Transverse colon (tissue), 4 donors: ENCODE data around the gene ARAP2.

ENCODE experiments used
- CTCF ChIP-seq, 5 experiments: fragments of 200-600 bp in 3 of 5; fragments of 450-650 bp in 2 of 5; sonication (generic) in 3 of 5; IDR thresholded peaks; 1 replicate in 2 of 5; 2 replicates in 3 of 5; pipeline ENCODE4 v1.5.1; 2016 to 2017; ENCODE audit warnings: antibody characterized with exemption in 5 of 5, inconsistent platforms in 3 of 5, mild to moderate bottlenecking in 2 of 5, moderate library complexity in 1 of 5
- POLR2A ChIP-seq: fragments of 450-650 bp; IDR thresholded peaks from one replicate; pipeline ENCODE4 v1.6.1; 2016; ENCODE audit warnings: antibody characterized with exemption, mild to moderate bottlenecking, moderate library complexity
- POLR2AphosphoS5 ChIP-seq, 3 donors: sonication (generic); formaldehyde crosslinking; IDR thresholded peaks; one replicate each; pipeline ENCODE4 v1.6.1; 2016; ENCODE audit warnings: antibody characterized with exemption in 3 of 3

GRCh38 chr4:36256398-36256891, 12.1 kb upstream of the ARAP2 start:
- no peak for TF ChIP-seq CTCF (IDR thresholded peaks at IDR 0.05)
- TF ChIP-seq POLR2A, result no peak
- TF ChIP-seq POLR2AphosphoS5 (IDR thresholded peaks at IDR 0.05), result no peak
